Skeletal muscle satellite cell (primary cell): ENCODE results near the gene ADCY1.
A peak's percentile ranks its signal among the peaks of the same experiment; 100 is the strongest.

Experiments used
- H3K27me3 ChIP-seq: 2 replicates; pipeline ENCODE4 v1.7.0; 2013; ENCODE audit warnings: low read length; ENCODE audit not compliant: control insufficient read depth, insufficient read depth
- H3K36me3 ChIP-seq: 2 replicates; pipeline ENCODE4 v1.7.0; 2013; ENCODE audit warnings: mild to moderate bottlenecking, control low read depth, low read length; ENCODE audit not compliant: insufficient read depth
- H3K4me1 ChIP-seq: 2 replicates; pipeline ENCODE4 v1.7.0; 2013; ENCODE audit warnings: low read length; ENCODE audit not compliant: control insufficient read depth, insufficient read depth
- H3K4me2 ChIP-seq: 2 replicates; pipeline ENCODE4 v1.7.0; 2013; ENCODE audit warnings: mild to moderate bottlenecking, low read length
- H3K4me3 ChIP-seq: 2 replicates; pipeline ENCODE4 v1.7.0; 2013; ENCODE audit warnings: low read length
- H3K9ac ChIP-seq: 2 replicates; pipeline ENCODE4 v1.7.0; 2013; ENCODE audit warnings: mild to moderate bottlenecking, low read depth, low read length, moderate library complexity
- H3K9me3 ChIP-seq: replicated peaks from 2 replicates; pipeline ENCODE4 v1.7.0; 2013; ENCODE audit warnings: mild to moderate bottlenecking, control low read depth, low read length

Gene ADCY1

GRCh38 chr7:45687185-45687560 is 113.0 kb downstream of the ADCY1 start:
- Histone ChIP-seq H3K9ac (no peak overlapping the region), H3K27me3 (peaks cover 7% of the 10 kb centered on the region), H3K9me3 (no peaks in the 10 kb centered on the region), H3K4me3 (no peak overlapping the region), H3K36me3 (no peaks in the 10 kb centered on the region), H3K4me1 (peaks cover 13% of the 10 kb centered on the region), H3K4me2 (no peak overlapping the region)

GRCh38 chr7:45687721-45688120 is 113.6 kb downstream of the ADCY1 start:
- Histone ChIP-seq H3K27me3 (peaks cover 7% of the 10 kb centered on the region), H3K9ac (no peak overlapping the region), H3K4me1 (peaks cover 13% of the 10 kb centered on the region), H3K4me2 (no peak overlapping the region), H3K4me3 (no peak overlapping the region), H3K9me3 (no peaks in the 10 kb centered on the region), H3K36me3 (no peaks in the 10 kb centered on the region)

- H3K9ac ChIP-seq = no peak overlapping the region
Observed at GRCh38 chr7:45688382-45688781, 114.2 kb downstream of the ADCY1 start.

GRCh38 chr7:45689011-45689796 is 115.0 kb downstream of the ADCY1 start:
- H3K9ac ChIP-seq = no peak overlapping the region
- H3K4me1 ChIP-seq = peaks cover 13% of the 10 kb centered on the region
- no peak overlapping the region for H3K4me2 ChIP-seq
- no peaks in the 10 kb centered on the region for H3K9me3 ChIP-seq
- H3K27me3 ChIP-seq = peaks cover 7% of the 10 kb centered on the region
- no peaks in the 10 kb centered on the region for H3K36me3 ChIP-seq
- no peak overlapping the region for H3K4me3 ChIP-seq

More at GRCh38 chr7:45688382-45688781, 114.2 kb downstream of the ADCY1 start:
- no peak overlapping the region for H3K4me2 ChIP-seq
- peaks cover 7% of the 10 kb centered on the region for H3K27me3 ChIP-seq
- no peaks in the 10 kb centered on the region for H3K36me3 ChIP-seq
- H3K9me3 ChIP-seq = no peaks in the 10 kb centered on the region
- H3K4me3 ChIP-seq = no peak overlapping the region
- peaks cover 13% of the 10 kb centered on the region for H3K4me1 ChIP-seq

- Histone ChIP-seq H3K9me3 (no peaks in the 10 kb centered on the region), H3K9ac (peak overlapping the region; percentile 33), H3K36me3 (no peaks in the 10 kb centered on the region), H3K4me2 (no peak overlapping the region), H3K4me1 (peaks cover 13% of the 10 kb centered on the region), H3K27me3 (peaks cover 7% of the 10 kb centered on the region), H3K4me3 (no peak overlapping the region)
Observed at GRCh38 chr7:45689797-45690761, 115.9 kb downstream of the ADCY1 start.

- peaks cover 7% of the 10 kb centered on the region for H3K27me3 ChIP-seq
Observed at GRCh38 chr7:45690762-45691150, 116.6 kb downstream of the ADCY1 start.

GRCh38 chr7:45691155-45691656 is 117.0 kb downstream of the ADCY1 start:
- H3K36me3 ChIP-seq = no peaks in the 10 kb centered on the region
- no peak overlapping the region for H3K9ac ChIP-seq
- no peak overlapping the region for H3K4me3 ChIP-seq
- H3K4me1 ChIP-seq = peaks cover 13% of the 10 kb centered on the region
- peaks cover 4% of the 10 kb centered on the region for H3K27me3 ChIP-seq
- H3K4me2 ChIP-seq = no peak overlapping the region
- H3K9me3 ChIP-seq = no peaks in the 10 kb centered on the region

More at GRCh38 chr7:45690762-45691150, 116.6 kb downstream of the ADCY1 start:
- Histone ChIP-seq H3K4me3 (no peak overlapping the region), H3K36me3 (no peaks in the 10 kb centered on the region), H3K9me3 (no peaks in the 10 kb centered on the region), H3K9ac (no peak overlapping the region), H3K4me2 (no peak overlapping the region), H3K4me1 (peaks cover 13% of the 10 kb centered on the region)

- no peaks in the 10 kb centered on the region for H3K27me3 ChIP-seq
- H3K9ac ChIP-seq = no peak overlapping the region
- no peak overlapping the region for H3K4me2 ChIP-seq
- H3K36me3 ChIP-seq = no peaks in the 10 kb centered on the region
- no peaks in the 10 kb centered on the region for H3K9me3 ChIP-seq
- peaks cover 13% of the 10 kb centered on the region for H3K4me1 ChIP-seq
- H3K4me3 ChIP-seq = no peak overlapping the region
Observed at GRCh38 chr7:45692031-45692430, 117.9 kb downstream of the ADCY1 start.

GRCh38 chr7:45695249-45695995 is 121.3 kb downstream of the ADCY1 start:
- Histone ChIP-seq H3K4me3 (no peak overlapping the region), H3K4me1 (no peaks in the 10 kb centered on the region), H3K27me3 (peaks cover 9% of the 10 kb centered on the region), H3K4me2 (no peak overlapping the region), H3K36me3 (no peaks in the 10 kb centered on the region), H3K9ac (no peak overlapping the region), H3K9me3 (no peaks in the 10 kb centered on the region)

- Histone ChIP-seq H3K4me1 (peaks cover 1% of the 10 kb centered on the region), H3K27me3 (peaks cover 18% of the 10 kb centered on the region), H3K36me3 (no peaks in the 10 kb centered on the region)
Observed at GRCh38 chr7:45696476-45696875, 122.3 kb downstream of the ADCY1 start.

More at GRCh38 chr7:45696476-45696875, 122.3 kb downstream of the ADCY1 start:
- Histone ChIP-seq H3K4me3 (no peak overlapping the region), H3K9me3 (no peaks in the 10 kb centered on the region), H3K9ac (no peak overlapping the region), H3K4me2 (no peak overlapping the region)
